Measurements from ENCODE around the gene USP37.
A peak's percentile ranks its signal among the peaks of the same experiment; 100 is the strongest.

USP37 gene

GRCh38 chr2:218405086-218405745, 162.9 kb downstream of the USP37 start:
- Histone ChIP-seq H3K9me3 (ENCODE audit: control insufficient read depth, low read length) (no peaks in the 10 kb centered on the region), H3K27me3 (ENCODE audit: control insufficient read depth, insufficient read depth, low read length, poor library complexity, severe bottlenecking) (no peaks in the 10 kb centered on the region), H3K36me3 (ENCODE audit: control insufficient read depth, insufficient read depth, low read length) (peaks cover 16% of the 10 kb centered on the region), H3K4me1 (ENCODE audit: control insufficient read depth, insufficient read depth, low read length) (peaks cover 26% of the 10 kb centered on the region), H3K4me3 (ENCODE audit: insufficient read depth, low read depth, low read length) (peak overlapping the region; percentile 37), H3K27ac (ENCODE audit: insufficient read depth, low read depth, low read length, poor library complexity, severe bottlenecking) (no peak overlapping the region)
- 61 to 66% methylated on average over 8 of the region's 8 CpGs for WGBS, 2 experiments

- Histone ChIP-seq H3K4me3 (ENCODE audit: insufficient read depth, low read depth, low read length) (no peak overlapping the region), H3K9me3 (ENCODE audit: control insufficient read depth, low read length) (no peaks in the 10 kb centered on the region), H3K27me3 (ENCODE audit: control insufficient read depth, insufficient read depth, low read length, poor library complexity, severe bottlenecking) (peaks cover 1% of the 10 kb centered on the region), H3K36me3 (ENCODE audit: control insufficient read depth, insufficient read depth, low read length) (peaks cover 16% of the 10 kb centered on the region), H3K4me1 (ENCODE audit: control insufficient read depth, insufficient read depth, low read length) (peaks cover 26% of the 10 kb centered on the region), H3K27ac (ENCODE audit: insufficient read depth, low read depth, low read length, poor library complexity, severe bottlenecking) (no peak overlapping the region)
- WGBS, 2 experiments: 89 to 90% methylated on average over 16 of the region's 16 CpGs
Measured at GRCh38 chr2:218404351-218405085, 163.6 kb downstream of the USP37 start.

GRCh38 chr2:218403810-218404209, 164.3 kb downstream of the USP37 start:
- Histone ChIP-seq H3K27me3 (ENCODE audit: control insufficient read depth, insufficient read depth, low read length, poor library complexity, severe bottlenecking) (peaks cover 8% of the 10 kb centered on the region), H3K9me3 (ENCODE audit: control insufficient read depth, low read length) (no peaks in the 10 kb centered on the region), H3K27ac (ENCODE audit: insufficient read depth, low read depth, low read length, poor library complexity, severe bottlenecking) (no peak overlapping the region), H3K4me1 (ENCODE audit: control insufficient read depth, insufficient read depth, low read length) (peaks cover 26% of the 10 kb centered on the region), H3K36me3 (ENCODE audit: control insufficient read depth, insufficient read depth, low read length) (peaks cover 16% of the 10 kb centered on the region), H3K4me3 (ENCODE audit: insufficient read depth, low read depth, low read length) (no peak overlapping the region)
- 85 to 92% methylated on average over 7 of the region's 7 CpGs for WGBS, 2 experiments

- H3K36me3 ChIP-seq (ENCODE audit: control insufficient read depth, insufficient read depth, low read length): peaks cover 16% of the 10 kb centered on the region
- no peaks in the 10 kb centered on the region for H3K9me3 ChIP-seq (ENCODE audit: control insufficient read depth, low read length)
- WGBS, 2 experiments: 93 to 94% methylated on average over 26 of the region's 26 CpGs
- H3K27ac ChIP-seq (ENCODE audit: insufficient read depth, low read depth, low read length, poor library complexity, severe bottlenecking): no peak overlapping the region
- peaks cover 17% of the 10 kb centered on the region for H3K27me3 ChIP-seq (ENCODE audit: control insufficient read depth, insufficient read depth, low read length, poor library complexity, severe bottlenecking)
- H3K4me3 ChIP-seq (ENCODE audit: insufficient read depth, low read depth, low read length): no peak overlapping the region
- peaks cover 27% of the 10 kb centered on the region for H3K4me1 ChIP-seq (ENCODE audit: control insufficient read depth, insufficient read depth, low read length)
Measured at GRCh38 chr2:218402911-218403411, 165.2 kb downstream of the USP37 start.

GRCh38 chr2:218402491-218402901, 165.7 kb downstream of the USP37 start:
- Histone ChIP-seq H3K9me3 (ENCODE audit: control insufficient read depth, low read length) (no peaks in the 10 kb centered on the region), H3K27ac (ENCODE audit: insufficient read depth, low read depth, low read length, poor library complexity, severe bottlenecking) (no peak overlapping the region), H3K36me3 (ENCODE audit: control insufficient read depth, insufficient read depth, low read length) (peaks cover 16% of the 10 kb centered on the region), H3K27me3 (ENCODE audit: control insufficient read depth, insufficient read depth, low read length, poor library complexity, severe bottlenecking) (peaks cover 22% of the 10 kb centered on the region), H3K4me3 (ENCODE audit: insufficient read depth, low read depth, low read length) (no peak overlapping the region), H3K4me1 (ENCODE audit: control insufficient read depth, insufficient read depth, low read length) (peaks cover 32% of the 10 kb centered on the region)
- 93 to 96% methylated on average over 8 of the region's 8 CpGs for WGBS, 2 experiments

- Histone ChIP-seq H3K36me3 (ENCODE audit: control insufficient read depth, insufficient read depth, low read length) (peaks cover 16% of the 10 kb centered on the region), H3K27me3 (ENCODE audit: control insufficient read depth, insufficient read depth, low read length, poor library complexity, severe bottlenecking) (peaks cover 28% of the 10 kb centered on the region), H3K4me1 (ENCODE audit: control insufficient read depth, insufficient read depth, low read length) (peaks cover 35% of the 10 kb centered on the region), H3K27ac (ENCODE audit: insufficient read depth, low read depth, low read length, poor library complexity, severe bottlenecking) (no peak overlapping the region), H3K9me3 (ENCODE audit: control insufficient read depth, low read length) (no peaks in the 10 kb centered on the region), H3K4me3 (ENCODE audit: insufficient read depth, low read depth, low read length) (no peak overlapping the region)
- 89 to 94% methylated on average over 9 of the region's 9 CpGs for WGBS, 2 experiments
Measured at GRCh38 chr2:218401890-218402289, 166.3 kb downstream of the USP37 start.

- Histone ChIP-seq H3K27ac (ENCODE audit: insufficient read depth, low read depth, low read length, poor library complexity, severe bottlenecking) (no peak overlapping the region), H3K27me3 (ENCODE audit: control insufficient read depth, insufficient read depth, low read length, poor library complexity, severe bottlenecking) (peaks cover 35% of the 10 kb centered on the region), H3K4me1 (ENCODE audit: control insufficient read depth, insufficient read depth, low read length) (peaks cover 39% of the 10 kb centered on the region), H3K9me3 (ENCODE audit: control insufficient read depth, low read length) (no peaks in the 10 kb centered on the region), H3K36me3 (ENCODE audit: control insufficient read depth, insufficient read depth, low read length) (peaks cover 16% of the 10 kb centered on the region), H3K4me3 (ENCODE audit: insufficient read depth, low read depth, low read length) (peak overlapping the region; percentile 68)
- WGBS, 2 experiments: 49% methylated on average over 22 to 23 of the region's 24 CpGs
Measured at GRCh38 chr2:218400930-218401881, 166.9 kb downstream of the USP37 start.
